ENCODE data around the gene DNAJC3. TPM values are rescaled to one million over a fixed set of nuclear protein-coding genes. Genes with fewer than 3 reads are reported as not detected.

The DNAJC3 gene
- total RNA-seq, 1 experiment from 2014 or later: 21.2 TPM

DNA sequence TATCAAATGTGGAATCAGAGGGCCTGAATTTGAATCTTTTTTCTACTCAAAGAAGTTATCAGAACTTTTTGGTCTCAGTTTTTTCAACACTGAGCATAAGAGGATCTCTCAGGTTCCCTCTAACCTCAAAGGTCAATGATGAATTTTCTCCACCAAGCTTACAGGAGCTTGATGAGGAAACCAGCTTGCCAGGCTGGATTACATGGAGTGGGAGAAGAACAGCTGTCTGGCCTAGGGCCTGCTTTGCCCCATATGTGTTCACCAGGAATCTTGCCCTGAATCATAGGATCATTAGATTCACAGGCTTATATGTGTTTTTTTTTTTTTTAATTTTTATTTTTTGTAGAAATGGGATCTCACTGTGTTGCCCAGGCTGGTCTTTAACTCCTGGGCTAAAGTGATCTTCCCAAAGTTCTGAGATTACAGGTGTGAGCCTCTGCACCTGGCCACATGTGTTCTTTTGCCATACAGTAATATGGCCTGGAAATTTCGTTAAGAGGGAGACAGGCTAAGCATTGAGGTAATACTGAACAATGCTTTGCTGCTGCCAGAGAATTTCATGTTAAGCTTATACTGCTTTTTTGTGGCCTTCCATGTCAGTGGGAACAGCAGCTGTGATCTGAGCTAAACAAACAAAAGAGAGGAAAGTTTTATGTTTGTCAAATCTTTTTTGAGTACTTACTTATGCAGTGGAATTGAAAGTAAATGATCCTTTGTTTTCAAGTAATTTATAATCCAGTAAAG lies 110.6 kb downstream of the DNAJC3 start:
- no peak overlapping the region for H4K8ac ChIP-seq (replicated peaks; ENCODE audit: insufficient read length, low read depth, low read length)
- no peaks in the 10 kb centered on the region for H3K23me2 ChIP-seq (ENCODE audit: insufficient read length, low read depth, low read length, poor library complexity, severe bottlenecking)
- no peak overlapping the region for H2BK15ac ChIP-seq (ENCODE audit: low read depth, low read length)
- H3K4ac ChIP-seq (ENCODE audit: low read depth, low read length): no peak overlapping the region
- no peak overlapping the region for H3K56ac ChIP-seq (ENCODE audit: insufficient read length, low read depth, low read length)
- Mint-ChIP-seq H3K4me3 (no peak overlapping the region), H3K27me3 (ENCODE audit: low read depth) (no peaks in the 10 kb centered on the region), H3K4me1 (peaks cover 0 to 4% of the 10 kb centered on the region in 2 experiments; a peak in 1 of 4 replicates), H3K36me3 (ENCODE audit: insufficient read depth in 1 of 3, low read depth in 3 of 3) (peaks cover 19 to 35% (median 28%) of the 10 kb centered on the region in 3 experiments), H3K9me3 (peaks cover 7 to 11% of the 10 kb centered on the region in 2 experiments; a peak in 4 of 5 replicates), H3K27ac (no peak overlapping the region)
- no peak overlapping the region for H3K27ac ChIP-seq (ENCODE audit: insufficient read length, low read depth, low read length)
- no peak overlapping the region for H4K91ac ChIP-seq (ENCODE audit: insufficient read length, low read depth, low read length)
- H3K79me2 ChIP-seq (ENCODE audit: insufficient read depth, low read length): no peaks in the 10 kb centered on the region
- H2AFZ ChIP-seq (ENCODE audit: low read length): no peak overlapping the region
- no peak overlapping the region for H4K5ac ChIP-seq (ENCODE audit: insufficient read length, low read depth, low read length)
- H3K4me2 ChIP-seq (ENCODE audit: insufficient read depth, insufficient read length, low read length): no peak overlapping the region
- no peaks in the 10 kb centered on the region for H3K79me1 ChIP-seq (ENCODE audit: insufficient read depth, low read depth, low read length, poor library complexity, severe bottlenecking)
- TF ChIP-seq CTCF (conservative IDR thresholded peaks at IDR 0.05): no peak
- H2AK5ac ChIP-seq (ENCODE audit: insufficient read length, low read length): no peak overlapping the region
- H2BK120ac ChIP-seq (ENCODE audit: low read depth, low read length, poor library complexity, severe bottlenecking): no peak overlapping the region
- DNase-seq: no peak
- H3K27me3 ChIP-seq (ENCODE audit: insufficient read depth, low read length): no peaks in the 10 kb centered on the region
- no peak overlapping the region for H3K14ac ChIP-seq (ENCODE audit: insufficient read depth, low read length)
- H3K18ac ChIP-seq (ENCODE audit: insufficient read length, low read depth, low read length): no peak overlapping the region
- H3K4me1 ChIP-seq (ENCODE audit: insufficient read depth, low read length): no peaks in the 10 kb centered on the region
- no peak overlapping the region for H2BK12ac ChIP-seq (ENCODE audit: insufficient read length, low read depth, low read length)
- H3K9ac ChIP-seq (ENCODE audit: extremely low read depth, insufficient read length, low read length): no peak overlapping the region
- no peak overlapping the region for H2BK5ac ChIP-seq (ENCODE audit: insufficient read length, low read length)
- H3K9me3 ChIP-seq (ENCODE audit: control insufficient read depth, low read depth, low read length): no peaks in the 10 kb centered on the region
- no CpG with 5 or more reads among the region's 1 CpG for WGBS (ENCODE audit: extremely low coverage, insufficient read length, low lambda C conversion rate)
- no peaks in the 10 kb centered on the region for H4K20me1 ChIP-seq (ENCODE audit: control insufficient read depth, insufficient read depth, insufficient read length)
- no peak overlapping the region for H3T11ph ChIP-seq (ENCODE audit: low read length)
- no peak overlapping the region for H3K23ac ChIP-seq (ENCODE audit: insufficient read length, low read depth, low read length)
- no peak overlapping the region for H2BK20ac ChIP-seq (ENCODE audit: low read depth, low read length, poor library complexity, severe bottlenecking)

All from H9 (cell line).